ENCODE measurements around the gene MTSS2.

DNA sequence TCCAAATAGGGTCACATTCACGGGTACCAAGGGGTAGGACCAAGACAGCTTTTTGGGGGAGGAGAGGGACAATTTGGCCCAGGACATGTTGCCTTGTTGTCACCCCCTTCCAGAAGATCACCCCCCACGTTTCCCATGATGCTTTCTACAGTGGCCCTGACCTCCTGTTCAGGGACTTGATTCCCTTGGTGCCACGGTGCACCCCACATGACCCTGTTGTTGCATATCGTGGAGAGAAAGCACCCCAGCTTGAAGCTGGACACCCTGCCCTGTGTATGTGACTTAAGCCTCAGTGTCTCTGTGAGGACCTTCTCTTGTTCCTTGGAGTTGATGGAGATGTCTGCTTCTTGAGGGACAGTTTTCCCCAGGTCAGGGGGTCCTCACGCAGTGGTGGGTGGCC is 26.9 kb downstream of the MTSS2 start:
- TF ChIP-seq, protein P1, sequence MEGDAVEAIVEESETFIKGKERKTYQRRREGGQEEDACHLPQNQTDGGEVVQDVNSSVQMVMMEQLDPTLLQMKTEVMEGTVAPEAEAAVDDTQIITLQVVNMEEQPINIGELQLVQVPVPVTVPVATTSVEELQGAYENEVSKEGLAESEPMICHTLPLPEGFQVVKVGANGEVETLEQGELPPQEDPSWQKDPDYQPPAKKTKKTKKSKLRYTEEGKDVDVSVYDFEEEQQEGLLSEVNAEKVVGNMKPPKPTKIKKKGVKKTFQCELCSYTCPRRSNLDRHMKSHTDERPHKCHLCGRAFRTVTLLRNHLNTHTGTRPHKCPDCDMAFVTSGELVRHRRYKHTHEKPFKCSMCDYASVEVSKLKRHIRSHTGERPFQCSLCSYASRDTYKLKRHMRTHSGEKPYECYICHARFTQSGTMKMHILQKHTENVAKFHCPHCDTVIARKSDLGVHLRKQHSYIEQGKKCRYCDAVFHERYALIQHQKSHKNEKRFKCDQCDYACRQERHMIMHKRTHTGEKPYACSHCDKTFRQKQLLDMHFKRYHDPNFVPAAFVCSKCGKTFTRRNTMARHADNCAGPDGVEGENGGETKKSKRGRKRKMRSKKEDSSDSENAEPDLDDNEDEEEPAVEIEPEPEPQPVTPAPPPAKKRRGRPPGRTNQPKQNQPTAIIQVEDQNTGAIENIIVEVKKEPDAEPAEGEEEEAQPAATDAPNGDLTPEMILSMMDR (conservative IDR thresholded peaks at IDR 0.05; ENCODE audit: low read depth, low read length) = no peak
- TF ChIP-seq EZH2 (IDR thresholded peaks at IDR 0.05; ENCODE audit: borderline replicate concordance, low read depth, low read length, poor library complexity, severe bottlenecking) = no peak
